A673 (cell line): ENCODE data around the gene BSN. TPM values are rescaled to one million over a fixed set of nuclear protein-coding genes. Genes with fewer than 3 reads are reported as not detected.
"Not testable (repeated sequence)": the region's sequence is repeated elsewhere in the genome, so short reads cannot be mapped to it uniquely, and the experiment has no call there.

Source experiments
- BruUV-seq: library from RNA; stranded (reverse); fragments of 400-500 nt; replicated peaks from 2 replicates; lab custom pipeline; 2021; lab: Mats Ljungman, UMichigan
- CTCF ChIA-PET: fragments of 300-600 bp; sonication (Branson Sonifier 250); formaldehyde crosslinking; loops from one replicate; lab custom pipeline; 2022; ENCODE audit warnings: antibody characterized with exemption; lab: Charles Lee
- POLR2A ChIA-PET: fragments of 300-600 bp; sonication (Branson Sonifier 250); formaldehyde crosslinking; loops from one replicate; lab custom pipeline; 2022; ENCODE audit warnings: antibody characterized with exemption; ENCODE audit not compliant: low non-redundant PET; lab: Charles Lee
- DNase-seq: peaks from one replicate; pipeline ENCODE4 v3.0.0-alpha.2; 2015; ENCODE audit warnings: low spot score
- H3K27ac ChIP-seq: fragments of 200-600 bp; sonication (generic); 2 replicates; pipeline ENCODE4 v1.5.1; 2016; ENCODE audit warnings: mixed run types, low read depth, mild to moderate bottlenecking, mixed read lengths, antibody characterized with exemption, low read length; ENCODE audit not compliant: poor library complexity, severe bottlenecking
- H3K27me3 ChIP-seq: fragments of 200-600 bp; sonication (generic); replicated peaks from 2 replicates; pipeline ENCODE4 v1.6.1; 2017; ENCODE audit warnings: mixed run types, low read depth, mild to moderate bottlenecking, mixed read lengths, antibody characterized with exemption, low read length; ENCODE audit not compliant: insufficient read depth, poor library complexity
- H3K36me3 ChIP-seq: fragments of 200-600 bp; sonication (generic); 2 replicates; pipeline ENCODE4 v1.6.1; 2016; ENCODE audit warnings: mixed run types, mild to moderate bottlenecking, mixed read lengths, antibody characterized with exemption, low read length; ENCODE audit not compliant: insufficient read depth, poor library complexity, severe bottlenecking
- H3K4me1 ChIP-seq: fragments of 200-600 bp; sonication (generic); 2 replicates; pipeline ENCODE4 v1.6.1; 2017; ENCODE audit warnings: mixed run types, mild to moderate bottlenecking, mixed read lengths, antibody characterized with exemption, low read length; ENCODE audit not compliant: insufficient read depth, poor library complexity, severe bottlenecking
- H3K4me3 ChIP-seq: fragments of 200-600 bp; sonication (generic); 2 replicates; pipeline ENCODE4 v1.5.1; 2016; ENCODE audit warnings: low read depth, mixed run types, mild to moderate bottlenecking, mixed read lengths, low read length; ENCODE audit not compliant: poor library complexity, severe bottlenecking
- H3K9me3 ChIP-seq: fragments of 200-600 bp; sonication (generic); 2 replicates; pipeline ENCODE4 v1.6.1; 2016; ENCODE audit warnings: mixed run types, low read depth, mild to moderate bottlenecking, mixed read lengths, antibody characterized with exemption, low read length; ENCODE audit not compliant: poor library complexity, severe bottlenecking
- EZH2 ChIP-seq: fragments of 200-600 bp; sonication (generic); IDR thresholded peaks from 2 replicates; pipeline ENCODE4 v1.6.1; 2017; ENCODE audit warnings: borderline replicate concordance, low read depth, mild to moderate bottlenecking, mixed read lengths, antibody characterized with exemption, low read length; ENCODE audit not compliant: poor library complexity, severe bottlenecking
- intact Hi-C: fragments of 100-400 bp; cut with micrococcal nuclease; formaldehyde crosslinking; loops from one replicate; pipeline ENCODE4 v1.10.0; 2022; ENCODE audit not compliant: unreplicated experiment
- total RNA-seq: library from RNA; stranded (reverse); gene quantifications from 2 replicates; pipeline ENCODE4 v1.2.3, GENCODE V29; 2021
- TF ChIP-seq, protein P1 (sequence below): fragments of 300-800, 200-600 bp; sonication (generic); conservative IDR thresholded peaks from 2 replicates; pipeline ENCODE4 v1.5.1; 2017; ENCODE audit warnings: low read depth, mild to moderate bottlenecking, antibody characterized with exemption, low read length, moderate library complexity, mixed read lengths

The BSN gene
- total RNA-seq, 1 experiment from 2014 or later: 1.4 TPM

DNA sequence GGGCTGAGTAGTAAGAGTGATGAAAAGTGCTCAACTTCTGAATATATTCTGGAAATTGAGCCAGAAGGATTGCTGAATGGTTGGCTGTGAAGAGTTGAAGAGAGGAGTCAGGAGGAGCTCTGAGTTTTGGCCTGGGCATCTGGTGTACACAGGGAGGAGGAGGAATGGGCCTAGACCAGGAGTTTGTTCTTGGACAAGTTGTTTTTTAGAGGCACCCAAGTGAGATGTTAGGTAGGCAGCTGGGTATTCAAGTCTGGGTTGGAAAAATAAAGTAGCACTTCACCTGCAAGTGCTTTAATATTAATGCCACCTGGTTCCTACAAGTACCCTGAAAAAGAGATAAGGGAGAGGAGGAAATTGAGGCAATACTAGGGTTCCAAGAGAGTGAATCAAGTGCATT, 14.7 kb downstream of the BSN start:
- intact Hi-C loops: no loop called here
- no TSS peak for BruUV-seq
- TF ChIP-seq EZH2: no peak
- TF ChIP-seq, protein P1, sequence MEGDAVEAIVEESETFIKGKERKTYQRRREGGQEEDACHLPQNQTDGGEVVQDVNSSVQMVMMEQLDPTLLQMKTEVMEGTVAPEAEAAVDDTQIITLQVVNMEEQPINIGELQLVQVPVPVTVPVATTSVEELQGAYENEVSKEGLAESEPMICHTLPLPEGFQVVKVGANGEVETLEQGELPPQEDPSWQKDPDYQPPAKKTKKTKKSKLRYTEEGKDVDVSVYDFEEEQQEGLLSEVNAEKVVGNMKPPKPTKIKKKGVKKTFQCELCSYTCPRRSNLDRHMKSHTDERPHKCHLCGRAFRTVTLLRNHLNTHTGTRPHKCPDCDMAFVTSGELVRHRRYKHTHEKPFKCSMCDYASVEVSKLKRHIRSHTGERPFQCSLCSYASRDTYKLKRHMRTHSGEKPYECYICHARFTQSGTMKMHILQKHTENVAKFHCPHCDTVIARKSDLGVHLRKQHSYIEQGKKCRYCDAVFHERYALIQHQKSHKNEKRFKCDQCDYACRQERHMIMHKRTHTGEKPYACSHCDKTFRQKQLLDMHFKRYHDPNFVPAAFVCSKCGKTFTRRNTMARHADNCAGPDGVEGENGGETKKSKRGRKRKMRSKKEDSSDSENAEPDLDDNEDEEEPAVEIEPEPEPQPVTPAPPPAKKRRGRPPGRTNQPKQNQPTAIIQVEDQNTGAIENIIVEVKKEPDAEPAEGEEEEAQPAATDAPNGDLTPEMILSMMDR: no peak
- DNase-seq: no peak
- H3K27ac ChIP-seq: no peak overlapping the region
- H3K9me3 ChIP-seq: no peaks in the 10 kb centered on the region
- CTCF ChIA-PET: no interaction called here
- no peak overlapping the region for H3K4me3 ChIP-seq
- no peaks in the 10 kb centered on the region for H3K36me3 ChIP-seq
- no peaks in the 10 kb centered on the region for H3K27me3 ChIP-seq
- POLR2A ChIA-PET: no interaction called here
- no peaks in the 10 kb centered on the region for H3K4me1 ChIP-seq

DNA sequence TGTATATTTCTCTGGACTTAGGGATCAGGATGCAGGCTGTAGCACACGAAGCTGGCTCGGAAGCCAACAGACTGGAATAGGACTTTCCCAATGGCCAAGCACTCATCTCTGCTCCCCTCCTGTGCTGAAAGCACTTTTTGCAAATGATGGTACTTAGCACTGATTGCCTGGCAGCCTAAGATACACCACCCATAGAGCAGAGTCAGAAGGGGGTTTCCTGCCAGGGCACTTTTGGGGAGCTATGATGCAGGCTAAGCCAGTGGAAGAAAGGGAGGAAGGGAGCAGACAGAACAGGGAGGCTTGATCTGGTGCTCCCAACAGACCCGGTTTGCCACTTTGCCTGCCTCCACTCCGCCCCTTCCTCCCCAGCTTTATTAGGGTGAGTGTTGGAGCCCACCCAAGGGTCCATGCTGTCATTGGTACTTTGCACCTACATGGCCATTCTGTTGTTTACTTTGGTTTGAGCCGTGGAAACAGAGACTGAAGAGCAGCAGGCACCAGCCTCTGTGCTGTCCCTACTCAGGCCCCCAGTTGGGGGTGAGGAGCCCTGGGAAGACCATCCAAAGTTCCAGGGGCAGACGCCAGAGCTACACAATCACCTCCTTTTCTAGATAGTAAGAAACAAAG, 15.9 kb downstream of the BSN start:
- DNase-seq: no peak
- Histone ChIP-seq H3K4me1 (no peaks in the 10 kb centered on the region), H3K27me3 (no peaks in the 10 kb centered on the region), H3K9me3 (no peaks in the 10 kb centered on the region), H3K27ac (no peak overlapping the region), H3K36me3 (no peaks in the 10 kb centered on the region), H3K4me3 (no peak overlapping the region)
- CTCF ChIA-PET: no interaction called here
- BruUV-seq: no TSS peak
- POLR2A ChIA-PET: no interaction called here
- intact Hi-C loops: no loop called here
- TF ChIP-seq, protein P1: no peak
- no peak for TF ChIP-seq EZH2

DNA sequence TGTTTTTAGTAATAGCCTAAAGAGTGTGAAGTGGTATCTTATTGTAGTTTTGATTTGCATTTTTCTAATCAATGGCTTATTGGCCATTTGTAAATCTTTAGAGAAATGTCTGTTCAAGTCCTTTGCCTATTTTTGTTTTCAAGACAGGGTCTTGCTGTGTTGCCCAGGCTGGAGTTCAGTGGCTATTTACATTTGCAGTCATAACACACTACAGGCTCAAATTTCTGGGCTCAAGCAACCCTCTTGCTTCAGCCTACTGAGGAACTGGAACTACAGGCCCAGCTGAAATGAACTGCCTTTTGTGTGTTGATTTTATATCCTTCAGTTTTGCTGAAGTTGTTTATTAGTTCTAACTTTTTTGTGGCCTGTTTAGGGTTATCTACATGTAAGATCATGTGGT, 27.9 kb downstream of the BSN start:
- CTCF ChIA-PET: no interaction called here
- no TSS peak for BruUV-seq
- POLR2A ChIA-PET: no interaction called here
- Histone ChIP-seq H3K27me3 (no peaks in the 10 kb centered on the region), H3K4me3 (no peak overlapping the region), H3K36me3 (no peaks in the 10 kb centered on the region), H3K9me3 (no peaks in the 10 kb centered on the region), H3K27ac (no peak overlapping the region), H3K4me1 (no peaks in the 10 kb centered on the region)
- TF ChIP-seq, protein P1: no peak
- no peak for TF ChIP-seq EZH2
- intact Hi-C loops: no loop called here
- DNase-seq: no peak

DNA sequence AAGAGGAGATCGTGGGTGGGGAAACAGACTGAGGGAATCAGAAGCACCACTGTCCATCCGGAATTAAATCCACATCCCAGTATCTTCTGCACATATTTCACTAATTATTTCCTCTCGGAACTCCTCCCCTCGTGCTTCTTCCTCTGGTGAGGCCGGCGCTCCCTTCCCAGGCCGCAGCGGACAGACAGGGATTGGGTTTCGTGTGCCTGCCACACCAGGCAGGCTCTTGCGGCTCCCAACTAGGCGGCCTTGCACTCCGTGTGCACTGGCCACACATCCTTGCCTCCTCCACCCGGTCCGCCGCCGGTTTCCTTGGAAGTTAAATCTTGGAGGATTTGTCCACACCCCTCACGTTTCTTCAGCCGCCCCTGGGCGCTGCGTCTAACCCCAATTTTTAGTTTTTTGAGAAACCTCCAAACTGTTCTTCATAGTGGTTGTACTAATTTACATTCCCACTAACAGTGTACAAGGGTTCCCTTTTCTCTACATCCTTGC, 31.0 kb downstream of the BSN start:
- H3K27ac ChIP-seq, BruUV-seq, H3K9me3 ChIP-seq, DNase-seq, H3K4me1 ChIP-seq, POLR2A ChIA-PET, H3K27me3 ChIP-seq, intact Hi-C loops, H3K4me3 ChIP-seq, CTCF ChIA-PET, H3K36me3 ChIP-seq: not testable (repeated sequence)
